ENCODE measurements around the gene GATA2. TPM values are rescaled to one million over a fixed set of nuclear protein-coding genes. Genes with fewer than 3 reads are reported as not detected.

The GATA2 gene
- total and polyA plus RNA-seq, 2 experiments from 2014 or later: 0.52 to 0.83 TPM

DNA sequence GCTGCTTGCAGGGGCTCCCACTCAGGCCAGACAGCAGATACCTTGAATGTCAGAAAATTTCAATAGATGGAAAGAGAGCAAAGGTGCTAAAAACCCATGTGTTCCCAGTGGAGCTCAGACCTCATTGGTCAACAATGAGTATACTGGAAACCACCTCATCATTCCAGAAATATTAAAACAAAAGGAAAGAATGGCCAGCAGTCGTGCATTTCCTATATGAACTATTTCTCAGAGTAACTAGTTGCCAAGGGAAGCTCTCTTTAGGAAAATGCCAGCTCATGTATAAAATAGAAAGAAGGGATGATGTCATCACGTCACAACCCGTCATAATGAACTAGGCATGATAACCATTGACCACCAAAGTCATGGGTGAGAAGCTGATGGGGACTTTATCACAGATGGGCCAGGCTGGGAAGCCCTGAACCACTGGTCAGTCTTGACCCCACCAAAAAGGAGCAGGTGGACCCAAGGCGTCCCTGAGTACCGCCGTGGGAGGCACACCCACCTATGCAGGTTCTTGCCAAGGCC is 43.8 kb downstream of the GATA2 start:
- Mint-ChIP-seq H3K27me3 (ENCODE audit: insufficient read depth, low read depth, poor library complexity) (peaks cover 12% of the 10 kb centered on the region), H3K4me1 (peaks cover 6% of the 10 kb centered on the region; the same call in 1 of the 3 replicates), H3K9me3 (peaks cover 4% of the 10 kb centered on the region), H3K27ac (no peak overlapping the region), H3K36me3 (ENCODE audit: low read depth) (no peaks in the 10 kb centered on the region; the same call in 2 of the 3 replicates), H3K4me3 (no peak overlapping the region)
- Histone ChIP-seq H2AFZ (no peak overlapping the region), H3F3A (replicated peaks; ENCODE audit: low read depth) (no peaks in the 10 kb centered on the region), H3K4me3 (no peak overlapping the region), H3K27me3 (ENCODE audit: insufficient read depth) (no peaks in the 10 kb centered on the region), H3K27ac (ENCODE audit: low read depth) (no peak overlapping the region), H3K79me2 (replicated peaks; ENCODE audit: insufficient read depth) (no peaks in the 10 kb centered on the region), H3K4me1 (ENCODE audit: insufficient read depth) (no peaks in the 10 kb centered on the region), H4K20me1 (replicated peaks; ENCODE audit: insufficient read depth) (no peaks in the 10 kb centered on the region), H3K36me3 (ENCODE audit: insufficient read depth) (no peaks in the 10 kb centered on the region), H3K9me2 (ENCODE audit: insufficient read depth) (0 out of 2 replicates have a peak, but pooled peaks cover 5% of the 10 kb centered on the region), H3K4me2 (no peak overlapping the region)
- DNase-seq (ENCODE audit: low spot score) (no peak), ATAC-seq (no peak)
- TF ChIP-seq ZNF114 (CRISPR knock-in tag; IDR thresholded peaks at IDR 0.05): no peak
- TF ChIP-seq, protein P1, sequence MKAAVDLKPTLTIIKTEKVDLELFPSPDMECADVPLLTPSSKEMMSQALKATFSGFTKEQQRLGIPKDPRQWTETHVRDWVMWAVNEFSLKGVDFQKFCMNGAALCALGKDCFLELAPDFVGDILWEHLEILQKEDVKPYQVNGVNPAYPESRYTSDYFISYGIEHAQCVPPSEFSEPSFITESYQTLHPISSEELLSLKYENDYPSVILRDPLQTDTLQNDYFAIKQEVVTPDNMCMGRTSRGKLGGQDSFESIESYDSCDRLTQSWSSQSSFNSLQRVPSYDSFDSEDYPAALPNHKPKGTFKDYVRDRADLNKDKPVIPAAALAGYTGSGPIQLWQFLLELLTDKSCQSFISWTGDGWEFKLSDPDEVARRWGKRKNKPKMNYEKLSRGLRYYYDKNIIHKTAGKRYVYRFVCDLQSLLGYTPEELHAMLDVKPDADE (IDR thresholded peaks at IDR 0.05): no peak
- TF ChIP-seq EZH2phosphoT487 (IDR thresholded peaks at IDR 0.05; ENCODE audit: unreplicated experiment): no peak
- no peak for TF ChIP-seq ZNF331 (CRISPR knock-in tag; IDR thresholded peaks at IDR 0.05; ENCODE audit: low read depth)
- TF ChIP-seq POLR2AphosphoS5 (IDR thresholded peaks at IDR 0.05; ENCODE audit: low read depth): no peak
- TF ChIP-seq STAT1 (IDR thresholded peaks at IDR 0.05; ENCODE audit: unreplicated experiment): no peak
- TF ChIP-seq, protein P2, sequence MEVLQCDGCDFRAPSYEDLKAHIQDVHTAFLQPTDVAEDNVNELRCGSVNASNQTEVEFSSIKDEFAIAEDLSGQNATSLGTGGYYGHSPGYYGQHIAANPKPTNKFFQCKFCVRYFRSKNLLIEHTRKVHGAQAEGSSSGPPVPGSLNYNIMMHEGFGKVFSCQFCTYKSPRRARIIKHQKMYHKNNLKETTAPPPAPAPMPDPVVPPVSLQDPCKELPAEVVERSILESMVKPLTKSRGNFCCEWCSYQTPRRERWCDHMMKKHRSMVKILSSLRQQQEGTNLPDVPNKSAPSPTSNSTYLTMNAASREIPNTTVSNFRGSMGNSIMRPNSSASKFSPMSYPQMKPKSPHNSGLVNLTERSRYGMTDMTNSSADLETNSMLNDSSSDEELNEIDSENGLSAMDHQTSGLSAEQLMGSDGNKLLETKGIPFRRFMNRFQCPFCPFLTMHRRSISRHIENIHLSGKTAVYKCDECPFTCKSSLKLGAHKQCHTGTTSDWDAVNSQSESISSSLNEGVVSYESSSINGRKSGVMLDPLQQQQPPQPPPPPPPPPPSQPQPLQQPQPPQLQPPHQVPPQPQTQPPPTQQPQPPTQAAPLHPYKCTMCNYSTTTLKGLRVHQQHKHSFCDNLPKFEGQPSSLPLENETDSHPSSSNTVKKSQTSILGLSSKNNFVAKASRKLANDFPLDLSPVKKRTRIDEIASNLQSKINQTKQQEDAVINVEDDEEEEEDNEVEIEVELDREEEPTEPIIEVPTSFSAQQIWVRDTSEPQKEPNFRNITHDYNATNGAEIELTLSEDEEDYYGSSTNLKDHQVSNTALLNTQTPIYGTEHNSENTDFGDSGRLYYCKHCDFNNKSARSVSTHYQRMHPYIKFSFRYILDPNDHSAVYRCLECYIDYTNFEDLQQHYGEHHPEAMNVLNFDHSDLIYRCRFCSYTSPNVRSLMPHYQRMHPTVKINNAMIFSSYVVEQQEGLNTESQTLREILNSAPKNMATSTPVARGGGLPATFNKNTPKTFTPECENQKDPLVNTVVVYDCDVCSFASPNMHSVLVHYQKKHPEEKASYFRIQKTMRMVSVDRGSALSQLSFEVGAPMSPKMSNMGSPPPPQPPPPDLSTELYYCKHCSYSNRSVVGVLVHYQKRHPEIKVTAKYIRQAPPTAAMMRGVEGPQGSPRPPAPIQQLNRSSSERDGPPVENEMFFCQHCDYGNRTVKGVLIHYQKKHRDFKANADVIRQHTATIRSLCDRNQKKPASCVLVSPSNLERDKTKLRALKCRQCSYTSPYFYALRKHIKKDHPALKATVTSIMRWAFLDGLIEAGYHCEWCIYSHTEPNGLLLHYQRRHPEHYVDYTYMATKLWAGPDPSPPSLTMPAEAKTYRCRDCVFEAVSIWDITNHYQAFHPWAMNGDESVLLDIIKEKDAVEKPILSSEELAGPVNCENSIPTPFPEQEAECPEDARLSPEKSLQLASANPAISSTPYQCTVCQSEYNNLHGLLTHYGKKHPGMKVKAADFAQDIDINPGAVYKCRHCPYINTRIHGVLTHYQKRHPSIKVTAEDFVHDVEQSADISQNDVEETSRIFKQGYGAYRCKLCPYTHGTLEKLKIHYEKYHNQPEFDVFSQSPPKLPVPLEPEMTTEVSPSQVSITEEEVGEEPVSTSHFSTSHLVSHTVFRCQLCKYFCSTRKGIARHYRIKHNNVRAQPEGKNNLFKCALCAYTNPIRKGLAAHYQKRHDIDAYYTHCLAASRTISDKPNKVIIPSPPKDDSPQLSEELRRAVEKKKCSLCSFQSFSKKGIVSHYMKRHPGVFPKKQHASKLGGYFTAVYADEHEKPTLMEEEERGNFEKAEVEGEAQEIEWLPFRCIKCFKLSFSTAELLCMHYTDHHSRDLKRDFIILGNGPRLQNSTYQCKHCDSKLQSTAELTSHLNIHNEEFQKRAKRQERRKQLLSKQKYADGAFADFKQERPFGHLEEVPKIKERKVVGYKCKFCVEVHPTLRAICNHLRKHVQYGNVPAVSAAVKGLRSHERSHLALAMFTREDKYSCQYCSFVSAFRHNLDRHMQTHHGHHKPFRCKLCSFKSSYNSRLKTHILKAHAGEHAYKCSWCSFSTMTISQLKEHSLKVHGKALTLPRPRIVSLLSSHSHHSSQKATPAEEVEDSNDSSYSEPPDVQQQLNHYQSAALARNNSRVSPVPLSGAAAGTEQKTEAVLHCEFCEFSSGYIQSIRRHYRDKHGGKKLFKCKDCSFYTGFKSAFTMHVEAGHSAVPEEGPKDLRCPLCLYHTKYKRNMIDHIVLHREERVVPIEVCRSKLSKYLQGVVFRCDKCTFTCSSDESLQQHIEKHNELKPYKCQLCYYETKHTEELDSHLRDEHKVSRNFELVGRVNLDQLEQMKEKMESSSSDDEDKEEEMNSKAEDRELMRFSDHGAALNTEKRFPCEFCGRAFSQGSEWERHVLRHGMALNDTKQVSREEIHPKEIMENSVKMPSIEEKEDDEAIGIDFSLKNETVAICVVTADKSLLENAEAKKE (CRISPR knock-in tag; IDR thresholded peaks at IDR 0.05): no peak
- TF ChIP-seq EZH2 (IDR thresholded peaks at IDR 0.05; ENCODE audit: low read depth, unreplicated experiment): no peak
- TF ChIP-seq CREB1 (CRISPR knock-in tag; IDR thresholded peaks at IDR 0.05; ENCODE audit: low read depth): no peak
- TF ChIP-seq NANOG (IDR thresholded peaks at IDR 0.05; ENCODE audit: borderline replicate concordance): no peak
- no peak for TF ChIP-seq CTCF (conservative IDR thresholded peaks at IDR 0.05; ENCODE audit: low read depth in 2 of 2)
- TF ChIP-seq JUNB (IDR thresholded peaks at IDR 0.05; ENCODE audit: unreplicated experiment): no peak
- TF ChIP-seq, protein P3, sequence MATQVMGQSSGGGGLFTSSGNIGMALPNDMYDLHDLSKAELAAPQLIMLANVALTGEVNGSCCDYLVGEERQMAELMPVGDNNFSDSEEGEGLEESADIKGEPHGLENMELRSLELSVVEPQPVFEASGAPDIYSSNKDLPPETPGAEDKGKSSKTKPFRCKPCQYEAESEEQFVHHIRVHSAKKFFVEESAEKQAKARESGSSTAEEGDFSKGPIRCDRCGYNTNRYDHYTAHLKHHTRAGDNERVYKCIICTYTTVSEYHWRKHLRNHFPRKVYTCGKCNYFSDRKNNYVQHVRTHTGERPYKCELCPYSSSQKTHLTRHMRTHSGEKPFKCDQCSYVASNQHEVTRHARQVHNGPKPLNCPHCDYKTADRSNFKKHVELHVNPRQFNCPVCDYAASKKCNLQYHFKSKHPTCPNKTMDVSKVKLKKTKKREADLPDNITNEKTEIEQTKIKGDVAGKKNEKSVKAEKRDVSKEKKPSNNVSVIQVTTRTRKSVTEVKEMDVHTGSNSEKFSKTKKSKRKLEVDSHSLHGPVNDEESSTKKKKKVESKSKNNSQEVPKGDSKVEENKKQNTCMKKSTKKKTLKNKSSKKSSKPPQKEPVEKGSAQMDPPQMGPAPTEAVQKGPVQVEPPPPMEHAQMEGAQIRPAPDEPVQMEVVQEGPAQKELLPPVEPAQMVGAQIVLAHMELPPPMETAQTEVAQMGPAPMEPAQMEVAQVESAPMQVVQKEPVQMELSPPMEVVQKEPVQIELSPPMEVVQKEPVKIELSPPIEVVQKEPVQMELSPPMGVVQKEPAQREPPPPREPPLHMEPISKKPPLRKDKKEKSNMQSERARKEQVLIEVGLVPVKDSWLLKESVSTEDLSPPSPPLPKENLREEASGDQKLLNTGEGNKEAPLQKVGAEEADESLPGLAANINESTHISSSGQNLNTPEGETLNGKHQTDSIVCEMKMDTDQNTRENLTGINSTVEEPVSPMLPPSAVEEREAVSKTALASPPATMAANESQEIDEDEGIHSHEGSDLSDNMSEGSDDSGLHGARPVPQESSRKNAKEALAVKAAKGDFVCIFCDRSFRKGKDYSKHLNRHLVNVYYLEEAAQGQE (IDR thresholded peaks at IDR 0.05; ENCODE audit: unreplicated experiment): no peak

Data from GM23338 (cell line).